Activated CD4-positive, alpha-beta T cell treated with anti-CD3 and anti-CD28 coated beads, Interleukin-2, Interleukin-6, amounts not matched to agents 100 ng/mL and 50 ng/mL, durations not matched to agents 16 hours and 8 hours (primary cell): ENCODE results near the gene MLLT3.
A peak's percentile ranks its signal among the peaks of the same experiment; 100 is the strongest.

Experiments used
- DNase-seq: peaks from one replicate; pipeline ENCODE4 v3.0.0-alpha.2; 2020

Gene MLLT3

GRCh38 chr9:20553558-20554149, 68.6 kb downstream of the MLLT3 start:
- DNase-seq = no peak

DNA sequence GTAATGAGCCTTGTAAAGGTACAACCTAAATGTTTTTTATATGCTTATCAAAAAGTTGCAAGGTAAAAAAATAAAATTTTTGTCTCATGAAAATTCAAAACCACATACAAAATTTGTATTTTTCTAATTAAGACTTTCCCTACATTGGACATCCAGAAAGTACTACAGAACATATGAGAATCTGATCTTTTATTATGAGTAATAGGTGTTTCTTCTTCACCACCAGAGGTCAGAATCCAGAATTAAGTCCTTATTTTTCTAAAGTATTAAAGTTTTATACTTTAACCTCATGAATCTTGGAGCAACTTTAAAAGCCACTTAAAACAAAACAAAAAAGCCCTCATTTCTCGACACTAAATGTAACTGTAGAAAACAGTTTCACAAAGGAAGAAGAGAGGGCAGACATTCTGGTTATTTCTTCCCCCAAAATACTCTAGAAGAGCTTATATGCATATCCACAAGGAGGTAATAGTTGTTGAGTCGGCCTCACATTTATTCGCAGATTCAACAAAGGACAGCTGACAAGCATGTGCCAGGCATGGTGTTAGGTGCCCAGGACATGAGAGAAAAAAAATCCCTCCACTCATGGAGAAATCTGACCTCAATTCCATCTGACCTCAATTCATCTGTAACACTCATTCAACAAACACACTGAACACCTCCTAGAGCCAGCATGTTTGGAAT, 69.3 kb downstream of the MLLT3 start:
- DNase-seq = peak; percentile 51

- peak; percentile 84 for DNase-seq
Measured at GRCh38 chr9:20551835-20552234, 70.5 kb downstream of the MLLT3 start.

- no peak for DNase-seq
Measured at GRCh38 chr9:20551236-20551635, 71.1 kb downstream of the MLLT3 start.

GRCh38 chr9:20550326-20550725, 72.0 kb downstream of the MLLT3 start:
- DNase-seq = no peak

GRCh38 chr9:20549053-20549452, 73.2 kb downstream of the MLLT3 start:
- no peak for DNase-seq

DNA sequence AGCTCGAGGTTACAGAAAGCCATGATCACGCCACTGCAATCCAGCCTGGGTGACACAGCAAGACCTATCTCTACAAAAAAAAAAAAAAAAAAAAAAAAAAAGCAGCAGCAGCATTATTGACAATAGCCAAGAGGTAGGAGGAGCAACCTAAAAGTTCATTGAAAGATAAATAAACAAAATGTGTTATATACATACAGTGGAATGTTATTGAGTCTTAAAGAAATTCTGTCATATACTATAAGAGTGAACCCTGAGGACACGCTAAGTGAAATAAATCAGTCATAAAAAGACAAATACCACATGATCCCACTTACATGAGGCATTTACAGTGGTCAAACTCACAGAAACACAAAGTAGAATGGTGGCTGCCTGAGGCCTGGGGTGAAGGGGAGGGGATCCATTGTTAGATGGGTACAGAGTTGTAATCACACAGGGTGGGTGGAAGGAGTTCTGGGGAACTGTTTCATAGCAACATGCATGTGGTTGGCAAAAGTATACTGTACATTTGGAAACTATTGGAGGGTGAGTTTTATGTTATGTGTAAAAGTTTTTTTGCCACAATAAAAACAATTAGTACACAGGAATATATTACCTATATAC, 77.2 kb downstream of the MLLT3 start:
- DNase-seq = no peak

GRCh38 chr9:20540169-20540863, 82.0 kb downstream of the MLLT3 start:
- no peak for DNase-seq

DNA sequence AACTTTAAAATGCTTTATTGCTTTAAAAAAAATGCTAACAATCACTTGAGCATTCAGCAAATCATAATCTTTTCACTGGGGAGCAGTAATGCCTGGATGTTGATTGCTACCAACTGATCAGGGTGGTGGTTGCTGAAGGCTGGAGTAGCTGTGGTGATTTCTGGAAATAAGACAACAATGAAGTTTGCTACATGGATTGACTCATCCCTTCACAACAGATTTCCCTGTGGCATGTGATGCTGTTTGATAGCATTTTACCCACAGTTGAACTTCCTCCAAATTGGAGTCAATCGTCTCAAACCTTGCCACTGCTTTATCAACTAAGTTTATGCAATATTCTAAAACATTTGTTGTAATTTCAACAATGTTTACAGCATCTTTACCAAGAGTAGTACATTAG, 83.3 kb downstream of the MLLT3 start:
- DNase-seq = no peak

GRCh38 chr9:20538092-20538491, 84.2 kb downstream of the MLLT3 start:
- DNase-seq = no peak

DNA sequence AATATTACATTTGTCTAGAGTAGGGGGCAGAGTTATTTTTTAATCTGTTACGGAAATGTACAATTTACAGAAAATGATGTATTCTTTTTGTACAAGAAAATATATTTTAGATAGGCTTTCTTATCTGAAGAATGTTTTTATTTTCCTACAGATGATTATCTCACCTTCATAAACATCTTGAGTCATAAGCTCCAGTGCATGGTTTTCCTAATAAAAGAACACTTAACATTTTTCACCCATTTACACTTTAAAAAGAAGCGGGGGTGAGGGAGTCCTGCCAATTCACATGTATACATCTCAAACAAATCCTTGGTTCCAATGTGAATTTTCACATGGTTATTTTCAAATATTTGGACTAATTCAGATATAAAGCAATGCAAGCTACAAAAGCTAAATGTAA, 85.0 kb downstream of the MLLT3 start:
- no peak for DNase-seq

GRCh38 chr9:20532584-20532983, 89.7 kb downstream of the MLLT3 start:
- no peak for DNase-seq

DNA sequence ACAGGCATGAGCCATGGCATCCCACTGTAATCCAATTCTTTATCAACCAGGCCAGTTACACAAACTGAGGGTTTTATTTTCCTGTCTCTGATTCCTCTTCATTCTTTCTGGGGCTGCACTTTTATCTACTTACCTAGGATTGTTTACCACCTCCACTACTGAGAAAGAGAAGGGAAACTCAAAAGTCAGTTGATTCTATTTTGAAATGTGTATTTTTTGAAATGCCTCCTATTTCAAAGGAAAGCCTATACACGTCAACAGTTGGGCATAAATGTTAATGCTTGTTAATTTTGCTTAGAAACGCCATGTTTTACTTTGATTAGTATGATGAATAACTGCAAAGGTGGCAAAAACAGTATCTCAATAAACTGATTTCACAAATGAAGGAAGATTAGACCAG, 92.5 kb downstream of the MLLT3 start:
- no peak for DNase-seq

DNA sequence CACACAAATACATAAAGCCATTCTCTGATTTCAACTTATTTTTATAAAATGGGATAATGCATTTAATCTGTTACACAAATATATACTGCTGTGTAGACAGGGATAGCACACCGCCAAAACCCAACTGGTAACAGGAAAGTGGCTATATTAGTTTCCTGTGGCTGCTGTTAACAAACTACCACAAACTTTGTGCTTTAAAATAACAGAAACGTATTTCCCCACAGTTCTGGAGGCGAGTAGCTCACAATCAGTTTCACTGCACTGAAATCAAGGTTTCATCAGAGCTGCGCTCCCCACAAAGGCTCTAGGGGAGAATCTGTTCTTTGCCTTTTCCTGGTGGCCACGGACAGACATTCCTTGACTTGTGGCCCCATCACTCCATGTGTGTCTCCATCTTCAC, 94.0 kb downstream of the MLLT3 start:
- no peak for DNase-seq

DNA sequence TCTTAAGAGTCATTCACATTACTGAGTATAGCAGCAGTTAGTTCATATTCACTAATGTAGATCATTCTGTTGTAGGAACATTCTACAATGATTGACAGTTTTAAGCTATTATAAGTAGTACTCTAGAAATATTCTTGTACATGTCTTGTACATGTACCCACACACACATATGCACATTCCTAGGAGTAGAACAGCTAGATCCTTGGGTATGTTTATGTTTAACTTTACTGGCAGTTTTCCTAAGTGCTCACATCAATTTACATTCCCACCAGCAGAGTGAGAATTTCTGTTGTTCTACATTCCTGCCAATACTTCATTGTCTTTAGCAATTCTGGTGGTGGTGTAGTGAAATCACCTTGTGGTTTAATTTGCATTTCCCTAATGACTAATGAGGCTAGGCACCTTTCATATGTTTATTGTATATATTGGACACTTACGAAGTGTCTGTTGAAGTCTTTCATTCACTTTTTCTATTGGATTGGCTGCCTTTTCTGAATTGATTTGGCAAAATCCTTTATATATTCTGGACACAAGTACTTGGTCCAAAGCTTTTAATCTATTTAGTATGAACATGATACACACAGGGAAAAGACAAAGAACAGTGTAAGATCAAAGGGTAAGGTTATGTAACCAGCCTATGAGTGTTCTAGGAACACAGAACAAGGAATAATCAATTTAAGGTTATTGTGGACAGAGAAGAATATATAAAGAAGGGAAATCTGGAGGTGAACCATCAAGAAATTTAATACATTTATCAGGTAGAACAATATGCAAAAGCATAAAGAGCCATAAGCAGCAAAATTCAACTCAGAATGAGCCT, 95.6 kb downstream of the MLLT3 start:
- peak; percentile 17 for DNase-seq

DNA sequence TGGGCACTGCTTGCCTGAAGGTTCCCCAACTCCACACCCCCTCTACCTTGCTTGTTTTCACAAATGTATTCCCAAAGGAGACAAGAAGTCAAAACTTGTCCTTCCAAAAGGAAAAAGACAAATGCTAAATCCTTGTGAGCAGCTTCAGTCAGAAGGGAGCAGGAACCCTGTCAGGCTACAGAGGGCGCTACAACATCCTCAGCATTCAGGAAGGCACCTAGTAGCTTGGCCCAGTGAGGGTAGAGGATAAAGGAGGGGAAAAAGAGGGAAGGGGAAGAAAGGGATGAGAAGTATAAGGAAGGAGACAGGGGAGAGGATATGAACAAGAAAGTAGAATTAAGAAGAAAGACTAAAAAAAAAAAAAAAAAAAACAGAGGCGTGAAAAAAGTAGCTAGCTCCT, 97.5 kb downstream of the MLLT3 start:
- DNase-seq = no peak

DNA sequence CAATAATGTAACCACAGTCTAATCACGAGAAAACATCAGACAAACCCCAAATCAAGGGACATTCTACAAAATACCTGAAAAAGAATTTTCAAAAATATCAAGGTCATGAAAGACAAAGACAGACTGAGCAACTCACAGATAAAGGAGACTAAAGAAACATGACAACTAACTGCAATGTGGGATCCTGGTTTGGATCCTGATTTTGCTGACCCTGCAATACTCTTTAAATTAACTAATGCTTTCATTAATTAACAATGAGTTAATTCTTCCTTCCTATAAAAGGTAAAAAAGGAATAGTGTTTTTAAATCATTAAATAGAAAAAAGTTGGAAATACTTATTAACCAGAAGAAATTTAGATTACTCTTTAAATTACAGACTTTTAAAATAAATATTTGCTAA, 103.6 kb downstream of the MLLT3 start:
- DNase-seq = no peak

- no peak for DNase-seq
Measured at GRCh38 chr9:20513126-20513913, 109.0 kb downstream of the MLLT3 start.

DNA sequence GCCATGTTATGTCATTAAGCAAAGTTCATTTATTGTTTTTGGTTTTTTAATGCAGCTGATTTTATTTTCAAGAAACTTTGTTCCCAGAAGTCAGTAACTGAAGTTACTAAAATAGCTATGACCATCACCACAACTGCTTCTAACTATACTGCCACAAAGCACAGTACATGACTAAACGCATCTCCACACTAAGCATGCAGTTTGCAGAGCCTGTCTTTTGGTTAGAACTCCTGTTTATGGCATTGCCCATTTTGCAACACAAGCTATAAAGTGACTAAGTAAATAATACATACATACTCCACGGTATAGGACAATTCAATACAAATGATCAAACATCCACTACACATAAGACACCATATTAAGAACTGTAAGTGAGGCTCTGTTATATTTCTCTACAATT, 109.7 kb downstream of the MLLT3 start:
- DNase-seq = peak; percentile 8

GRCh38 chr9:20512106-20512505, 110.2 kb downstream of the MLLT3 start:
- DNase-seq = no peak

- no peak for DNase-seq
Measured at GRCh38 chr9:20511686-20512085, 110.6 kb downstream of the MLLT3 start.

DNA sequence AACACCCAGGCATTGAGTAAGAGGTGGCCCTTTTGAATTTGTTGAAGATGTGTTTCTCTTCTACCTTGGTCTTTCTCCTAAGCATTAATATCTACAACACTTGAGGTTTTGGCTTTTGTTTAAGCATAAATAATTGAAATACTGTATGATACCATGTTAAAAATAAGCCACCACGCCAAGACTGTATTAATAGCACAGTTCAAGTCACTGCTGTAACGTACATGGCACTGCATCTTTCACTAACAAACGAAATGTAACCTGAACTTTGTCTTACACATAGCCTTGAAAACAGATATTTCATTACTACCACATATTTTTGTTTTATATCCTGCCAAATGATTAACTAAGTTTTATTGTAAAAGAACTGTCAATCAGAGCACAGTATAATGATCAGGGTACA, 112.8 kb downstream of the MLLT3 start:
- DNase-seq = no peak
